Inferior parietal cortex (tissue), 1 donor: ENCODE results near the gene CHD6.

Experiments used
- DNase-seq: peaks from one replicate; pipeline ENCODE4 v3.0.0-alpha.2; 2016; ENCODE audit errors: extremely low spot score

The CHD6 gene

GRCh38 chr20:41432746-41433145, 185.4 kb downstream of the CHD6 start:
- DNase-seq, result no peak

- DNase-seq, result no peak
Measured at GRCh38 chr20:41428285-41428684, 189.9 kb downstream of the CHD6 start.

- DNase-seq, result no peak
Measured at GRCh38 chr20:41427833-41428232, 190.3 kb downstream of the CHD6 start.

- no peak for DNase-seq
Measured at GRCh38 chr20:41426976-41427375, 191.2 kb downstream of the CHD6 start.

- DNase-seq, result no peak
Measured at GRCh38 chr20:41426086-41426830, 191.9 kb downstream of the CHD6 start.

GRCh38 chr20:41425180-41425884, 192.8 kb downstream of the CHD6 start:
- no peak for DNase-seq

- no peak for DNase-seq
Measured at GRCh38 chr20:41424546-41424945, 193.6 kb downstream of the CHD6 start.

GRCh38 chr20:41424011-41424410, 194.2 kb downstream of the CHD6 start:
- DNase-seq, result no peak

GRCh38 chr20:41422953-41423352, 195.2 kb downstream of the CHD6 start:
- no peak for DNase-seq

GRCh38 chr20:41418739-41419293, 199.4 kb downstream of the CHD6 start:
- no peak for DNase-seq

GRCh38 chr20:41418031-41418430, 200.1 kb downstream of the CHD6 start:
- DNase-seq, result no peak

GRCh38 chr20:41415191-41415590, 203.0 kb downstream of the CHD6 start:
- no peak for DNase-seq

- DNase-seq, result no peak
Measured at GRCh38 chr20:41413169-41413568, 205.0 kb downstream of the CHD6 start.

- DNase-seq, result no peak
Measured at GRCh38 chr20:41412324-41413120, 205.7 kb downstream of the CHD6 start.

GRCh38 chr20:41411391-41411847, 206.8 kb downstream of the CHD6 start:
- DNase-seq, result peak; percentile 65

- no peak for DNase-seq
Measured at GRCh38 chr20:41408986-41409385, 209.2 kb downstream of the CHD6 start.

GRCh38 chr20:41408156-41408794, 209.9 kb downstream of the CHD6 start:
- no peak for DNase-seq

GRCh38 chr20:41407607-41408006, 210.6 kb downstream of the CHD6 start:
- DNase-seq, result no peak

- no peak for DNase-seq
Measured at GRCh38 chr20:41406896-41407444, 211.2 kb downstream of the CHD6 start.

GRCh38 chr20:41406353-41406752, 211.8 kb downstream of the CHD6 start:
- no peak for DNase-seq

GRCh38 chr20:41405436-41405835, 212.7 kb downstream of the CHD6 start:
- DNase-seq, result no peak
